HepG2 (cell line): ENCODE measurements around the gene KAT7. TPM values are rescaled to one million over a fixed set of nuclear protein-coding genes. Genes with fewer than 3 reads are reported as not detected.

Experiments used
- AGO2 ChIP-seq: fragments of 200-400 bp; formaldehyde crosslinking; optimal IDR thresholded peaks from 2 replicates; pipeline ENCODE3; 2017; ENCODE audit warnings: mild to moderate bottlenecking, low read depth, low read length, moderate library complexity
- ARID4A ChIP-seq: sonication (generic); formaldehyde crosslinking; IDR thresholded peaks from 2 replicates; pipeline ENCODE4 v1.5.0; 2020; ENCODE audit warnings: mild to moderate bottlenecking, missing genetic modification reagents, borderline replicate concordance
- ASH2L ChIP-seq: fragments of 300-600, 200-600 bp; sonication (generic); IDR thresholded peaks from 2 replicates; pipeline ENCODE4 v1.7.0; 2017; ENCODE audit warnings: low read depth, mild to moderate bottlenecking, moderate library complexity, mixed read lengths, low read length; ENCODE audit not compliant: insufficient read length
- CHCHD3 ChIP-seq: sonication (generic); formaldehyde crosslinking; IDR thresholded peaks from 2 replicates; pipeline ENCODE4 v1.8.0; 2022; ENCODE audit warnings: mild to moderate bottlenecking, missing genetic modification reagents, moderate library complexity
- ETV6 ChIP-seq: sonication (generic); formaldehyde crosslinking; conservative IDR thresholded peaks from 2 replicates; pipeline ENCODE4 v1.4.0; 2020; ENCODE audit warnings: missing genetic modification reagents
- FOXO1 ChIP-seq: sonication (generic); formaldehyde crosslinking; IDR thresholded peaks from 2 replicates; pipeline ENCODE4 v1.4.0; 2020; ENCODE audit warnings: missing genetic modification reagents
- GZF1 ChIP-seq: sonication (generic); formaldehyde crosslinking; IDR thresholded peaks from 2 replicates; pipeline ENCODE4 v1.5.1; 2020; ENCODE audit warnings: mild to moderate bottlenecking, missing genetic modification reagents
- KAT2B ChIP-seq: fragments of 150-350 bp; IDR thresholded peaks from 2 replicates; pipeline ENCODE4 v1.6.1; 2014; ENCODE audit warnings: low read depth, low read length, borderline replicate concordance
- KLF13 ChIP-seq: sonication (generic); formaldehyde crosslinking; IDR thresholded peaks from 2 replicates; pipeline ENCODE4 v1.4.0; 2020; ENCODE audit warnings: mild to moderate bottlenecking, missing genetic modification reagents
- MAX ChIP-seq: IDR thresholded peaks from 2 replicates; pipeline ENCODE4 v1.6.1; 2012; ENCODE audit warnings: inconsistent platforms
- NFIC ChIP-seq: IDR thresholded peaks from 2 replicates; pipeline ENCODE4 v1.6.1; 2012; ENCODE audit warnings: mild to moderate bottlenecking, low read length, inconsistent platforms
- PAF1 ChIP-seq: IDR thresholded peaks from 2 replicates; pipeline ENCODE4 v1.6.1; 2016; ENCODE audit warnings: missing genetic modification reagents, missing compliant biosample characterization
- SP4 ChIP-seq: sonication (generic); formaldehyde crosslinking; IDR thresholded peaks from 2 replicates; pipeline ENCODE4 v1.8.1; 2023; ENCODE audit warnings: mild to moderate bottlenecking, missing genetic modification reagents
- ZMAT3 ChIP-seq: sonication (generic); formaldehyde crosslinking; conservative IDR thresholded peaks from 2 replicates; pipeline ENCODE4 v1.7.0; 2021; ENCODE audit warnings: missing genetic modification reagents
- ZNF296 ChIP-seq: sonication (generic); formaldehyde crosslinking; conservative IDR thresholded peaks from 2 replicates; pipeline ENCODE4 v1.5.0; 2020; ENCODE audit warnings: mild to moderate bottlenecking, missing genetic modification reagents
- ZNF557 ChIP-seq: sonication (generic); formaldehyde crosslinking; IDR thresholded peaks from 2 replicates; pipeline ENCODE4 v1.4.0; 2020; ENCODE audit warnings: missing genetic modification reagents
- ZNF564 ChIP-seq: sonication (generic); formaldehyde crosslinking; IDR thresholded peaks from 2 replicates; pipeline ENCODE4 v1.8.1; 2023; ENCODE audit warnings: mild to moderate bottlenecking, missing genetic modification reagents
- ZNF577 ChIP-seq: sonication (generic); formaldehyde crosslinking; IDR thresholded peaks from 2 replicates; pipeline ENCODE4 v1.4.0; 2020; ENCODE audit warnings: mild to moderate bottlenecking, low read depth, missing genetic modification reagents, borderline replicate concordance
- polyA plus RNA-seq, 8 experiments: library from polyadenylated mRNA; depleted of rRNA in 3 of 8; stranded (reverse) in 7 of 8; unstranded in 1 of 8; fragments of >200 nt; fragmentation: Illumina TruSeq in 4 of 8; extraction: Trizol in 4 of 8; gene quantifications; 2 replicates each; pipeline versions ENCODE4 v1.2.1 to v1.2.3, GENCODE V29; 2011 to 2016; ENCODE audit warnings: low read depth in 4 of 8, missing spikeins in 1 of 8, mixed read lengths in 1 of 8; ENCODE audit not compliant: insufficient read depth in 1 of 8
- total RNA-seq, 5 experiments: library from RNA; depleted of rRNA; stranded (reverse); fragments of >200 nt; fragmentation: Illumina TruSeq; extraction: Trizol; gene quantifications; 2 replicates each; pipeline ENCODE4 v1.2.3, GENCODE V29; 2016; ENCODE audit warnings: low read depth in 1 of 5
- TF ChIP-seq, protein P1 (sequence below): IDR thresholded peaks from 2 replicates; pipeline ENCODE4 v1.6.1; 2012; ENCODE audit warnings: low read depth, low read length, improper control_type of control experiment
- TF ChIP-seq, protein P2 (sequence below), 2 experiments: sonication (generic) in 1 of 2; formaldehyde crosslinking in 1 of 2; IDR thresholded peaks; 2 replicates each; pipeline versions ENCODE4 v1.4.0 to v1.6.1; 2018 to 2020; ENCODE audit warnings: missing genetic modification reagents in 2 of 2, borderline replicate concordance in 1 of 2, low read depth in 1 of 2, mild to moderate bottlenecking in 1 of 2, missing biosample characterization in 1 of 2
- TF ChIP-seq, protein P3 (sequence below): sonication (generic); formaldehyde crosslinking; IDR thresholded peaks from 2 replicates; pipeline ENCODE4 v1.4.0; 2020; ENCODE audit warnings: low read depth, mild to moderate bottlenecking, missing genetic modification reagents
- TF ChIP-seq, protein P4 (sequence below): sonication (generic); formaldehyde crosslinking; IDR thresholded peaks from 2 replicates; pipeline ENCODE4 v1.4.0; 2020; ENCODE audit warnings: mild to moderate bottlenecking, missing genetic modification reagents

Gene KAT7
- total and polyA plus RNA-seq, 2 of the 13 experiments (the other 11 are each of a cell fraction or from before 2014, with no cell fraction given): 21.2 to 39.2 TPM

DNA sequence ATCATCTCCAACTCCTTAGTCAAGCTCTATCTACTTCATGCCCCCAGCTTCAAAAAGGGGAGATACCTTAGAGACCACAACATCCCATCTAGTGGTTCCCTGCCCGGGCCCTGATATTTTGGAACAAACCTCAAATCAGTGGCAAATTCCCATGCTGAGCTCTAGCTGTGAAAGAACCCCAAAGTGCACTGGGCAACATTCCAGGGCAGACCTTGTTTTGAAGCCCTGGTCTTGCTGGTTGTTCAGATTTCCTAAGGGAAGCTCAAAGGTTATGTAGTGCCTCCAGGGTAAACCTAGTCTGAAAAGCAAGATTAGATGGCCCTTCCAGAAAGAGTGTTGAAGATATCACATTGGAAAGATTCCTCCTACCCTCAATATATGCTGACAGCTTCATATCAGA is 40.8 kb upstream of the KAT7 start (continued):
- TF ChIP-seq ASH2L (peak; percentile 9), ARID4A (CRISPR knock-in tag) (peak; percentile 35; the same call in 1 of the 2 replicates), MAX (no peak; the same call in 1 of the 2 replicates), ETV6 (no peak), KAT2B (no peak), PAF1 (CRISPR knock-in tag) (no peak), ZNF296 (CRISPR knock-in tag) (no peak), SP4 (CRISPR knock-in tag) (no peak), CHCHD3 (CRISPR knock-in tag) (no peak), ZNF564 (CRISPR knock-in tag) (no peak), KLF13 (CRISPR knock-in tag) (no peak), ZNF577 (CRISPR knock-in tag) (no peak), NFIC (no peak), GZF1 (CRISPR knock-in tag) (no peak), ZMAT3 (CRISPR knock-in tag) (no peak), AGO2 (no peak), FOXO1 (CRISPR knock-in tag) (peak; percentile 47; the same call in 1 of the 2 replicates), ZNF557 (no peak)
- TF ChIP-seq, protein P1, sequence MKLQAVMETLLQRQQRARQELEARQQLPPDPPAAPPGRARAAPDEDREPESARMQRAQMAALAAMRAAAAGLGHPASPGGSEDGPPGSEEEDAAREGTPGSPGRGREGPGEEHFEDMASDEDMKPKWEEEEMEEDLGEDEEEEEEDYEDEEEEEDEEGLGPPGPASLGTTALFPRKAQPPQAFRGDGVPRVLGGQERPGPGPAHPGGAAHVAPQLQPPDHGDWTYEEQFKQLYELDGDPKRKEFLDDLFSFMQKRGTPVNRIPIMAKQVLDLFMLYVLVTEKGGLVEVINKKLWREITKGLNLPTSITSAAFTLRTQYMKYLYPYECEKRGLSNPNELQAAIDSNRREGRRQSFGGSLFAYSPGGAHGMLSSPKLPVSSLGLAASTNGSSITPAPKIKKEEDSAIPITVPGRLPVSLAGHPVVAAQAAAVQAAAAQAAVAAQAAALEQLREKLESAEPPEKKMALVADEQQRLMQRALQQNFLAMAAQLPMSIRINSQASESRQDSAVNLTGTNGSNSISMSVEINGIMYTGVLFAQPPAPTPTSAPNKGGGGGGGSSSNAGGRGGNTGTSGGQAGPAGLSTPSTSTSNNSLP: no peak
- TF ChIP-seq, protein P2, sequence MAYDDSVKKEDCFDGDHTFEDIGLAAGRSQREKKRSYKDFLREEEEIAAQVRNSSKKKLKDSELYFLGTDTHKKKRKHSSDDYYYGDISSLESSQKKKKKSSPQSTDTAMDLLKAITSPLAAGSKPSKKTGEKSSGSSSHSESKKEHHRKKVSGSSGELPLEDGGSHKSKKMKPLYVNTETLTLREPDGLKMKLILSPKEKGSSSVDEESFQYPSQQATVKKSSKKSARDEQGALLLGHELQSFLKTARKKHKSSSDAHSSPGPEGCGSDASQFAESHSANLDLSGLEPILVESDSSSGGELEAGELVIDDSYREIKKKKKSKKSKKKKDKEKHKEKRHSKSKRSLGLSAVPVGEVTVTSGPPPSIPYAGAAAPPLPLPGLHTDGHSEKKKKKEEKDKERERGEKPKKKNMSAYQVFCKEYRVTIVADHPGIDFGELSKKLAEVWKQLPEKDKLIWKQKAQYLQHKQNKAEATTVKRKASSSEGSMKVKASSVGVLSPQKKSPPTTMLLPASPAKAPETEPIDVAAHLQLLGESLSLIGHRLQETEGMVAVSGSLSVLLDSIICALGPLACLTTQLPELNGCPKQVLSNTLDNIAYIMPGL (CRISPR knock-in tag; IDR thresholded peaks at IDR 0.05; ENCODE audit: borderline replicate concordance in 1 of 2, low read depth in 1 of 2): no peak
- TF ChIP-seq, protein P3, sequence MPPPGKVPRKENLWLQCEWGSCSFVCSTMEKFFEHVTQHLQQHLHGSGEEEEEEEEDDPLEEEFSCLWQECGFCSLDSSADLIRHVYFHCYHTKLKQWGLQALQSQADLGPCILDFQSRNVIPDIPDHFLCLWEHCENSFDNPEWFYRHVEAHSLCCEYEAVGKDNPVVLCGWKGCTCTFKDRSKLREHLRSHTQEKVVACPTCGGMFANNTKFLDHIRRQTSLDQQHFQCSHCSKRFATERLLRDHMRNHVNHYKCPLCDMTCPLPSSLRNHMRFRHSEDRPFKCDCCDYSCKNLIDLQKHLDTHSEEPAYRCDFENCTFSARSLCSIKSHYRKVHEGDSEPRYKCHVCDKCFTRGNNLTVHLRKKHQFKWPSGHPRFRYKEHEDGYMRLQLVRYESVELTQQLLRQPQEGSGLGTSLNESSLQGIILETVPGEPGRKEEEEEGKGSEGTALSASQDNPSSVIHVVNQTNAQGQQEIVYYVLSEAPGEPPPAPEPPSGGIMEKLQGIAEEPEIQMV (CRISPR knock-in tag): no peak
- TF ChIP-seq, protein P4, sequence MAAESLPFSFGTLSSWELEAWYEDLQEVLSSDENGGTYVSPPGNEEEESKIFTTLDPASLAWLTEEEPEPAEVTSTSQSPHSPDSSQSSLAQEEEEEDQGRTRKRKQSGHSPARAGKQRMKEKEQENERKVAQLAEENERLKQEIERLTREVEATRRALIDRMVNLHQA: no peak
